GM06990 (cell line): ENCODE results near the gene IFT22.
"Not testable (repeated sequence)": the region's sequence is repeated elsewhere in the genome, so short reads cannot be mapped to it uniquely, and the experiment has no call there.

Experiments used
- DNase-seq: peaks from one replicate; pipeline ENCODE4 v3.0.0-alpha.2; 2011; ENCODE audit not compliant: insufficient read length; ENCODE audit errors: extremely low read depth
- H3K27me3 ChIP-seq: replicated peaks from 2 replicates; pipeline ENCODE4 v1.6.0; 2011; ENCODE audit warnings: low read length; ENCODE audit not compliant: control insufficient read depth, insufficient read depth
- H3K36me3 ChIP-seq: 2 replicates; pipeline ENCODE4 v1.5.1; 2011; ENCODE audit warnings: low read length; ENCODE audit not compliant: control insufficient read depth, insufficient read depth
- H3K4me3 ChIP-seq: replicated peaks from 2 replicates; pipeline ENCODE4 v1.5.1; 2011; ENCODE audit warnings: low read depth, mild to moderate bottlenecking, control low read depth, low read length
- TF ChIP-seq, protein P1 (sequence below): IDR thresholded peaks from 2 replicates; pipeline ENCODE4 v1.5.1; 2011; ENCODE audit warnings: low read length, control low read depth, mild to moderate bottlenecking, inconsistent platforms; ENCODE audit not compliant: insufficient read depth, poor library complexity, severe bottlenecking

The IFT22 gene

DNA sequence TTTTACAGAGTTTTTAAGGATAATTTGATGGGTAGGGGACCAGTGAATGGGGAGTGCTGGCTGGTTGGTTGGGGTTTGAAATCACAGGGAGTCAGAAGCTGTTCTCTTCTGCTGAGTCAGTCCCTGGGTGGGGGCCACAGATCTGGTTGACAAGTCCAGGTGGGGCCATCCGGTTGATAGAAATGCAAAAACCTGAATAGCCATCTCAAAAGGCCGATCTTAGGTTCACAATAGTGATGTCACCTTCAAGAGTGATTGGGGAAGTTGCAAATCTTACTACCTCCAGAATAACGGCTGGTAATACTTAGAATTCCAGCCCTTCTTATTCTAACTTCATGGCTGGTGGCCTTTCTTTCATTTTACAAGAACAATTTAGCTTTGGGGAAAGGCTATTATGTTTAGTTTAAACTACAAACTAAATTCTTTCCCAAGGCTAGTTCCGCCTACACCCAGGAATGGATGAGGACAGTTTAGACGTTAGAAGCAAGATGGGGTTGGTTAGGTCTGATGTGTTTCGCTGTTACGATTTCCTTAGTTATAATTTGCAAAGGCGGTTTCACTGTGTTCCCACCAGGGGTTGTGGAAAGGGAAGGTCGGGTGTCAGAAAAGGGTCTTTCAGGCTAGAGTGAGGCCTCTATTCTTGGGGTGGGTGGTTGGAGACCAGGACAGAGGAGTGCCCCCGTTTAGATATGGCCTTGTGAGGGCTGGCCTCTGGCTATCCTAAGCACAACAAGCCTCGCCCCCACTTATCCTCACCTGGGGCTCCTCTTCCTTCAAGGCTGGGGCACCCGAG lies 27.4 kb downstream of the IFT22 start:
- Histone ChIP-seq H3K4me3 (no peak overlapping the region), H3K27me3 (no peaks in the 10 kb centered on the region; the same call in 1 of the 2 replicates), H3K36me3 (no peaks in the 10 kb centered on the region)
- TF ChIP-seq, protein P1, sequence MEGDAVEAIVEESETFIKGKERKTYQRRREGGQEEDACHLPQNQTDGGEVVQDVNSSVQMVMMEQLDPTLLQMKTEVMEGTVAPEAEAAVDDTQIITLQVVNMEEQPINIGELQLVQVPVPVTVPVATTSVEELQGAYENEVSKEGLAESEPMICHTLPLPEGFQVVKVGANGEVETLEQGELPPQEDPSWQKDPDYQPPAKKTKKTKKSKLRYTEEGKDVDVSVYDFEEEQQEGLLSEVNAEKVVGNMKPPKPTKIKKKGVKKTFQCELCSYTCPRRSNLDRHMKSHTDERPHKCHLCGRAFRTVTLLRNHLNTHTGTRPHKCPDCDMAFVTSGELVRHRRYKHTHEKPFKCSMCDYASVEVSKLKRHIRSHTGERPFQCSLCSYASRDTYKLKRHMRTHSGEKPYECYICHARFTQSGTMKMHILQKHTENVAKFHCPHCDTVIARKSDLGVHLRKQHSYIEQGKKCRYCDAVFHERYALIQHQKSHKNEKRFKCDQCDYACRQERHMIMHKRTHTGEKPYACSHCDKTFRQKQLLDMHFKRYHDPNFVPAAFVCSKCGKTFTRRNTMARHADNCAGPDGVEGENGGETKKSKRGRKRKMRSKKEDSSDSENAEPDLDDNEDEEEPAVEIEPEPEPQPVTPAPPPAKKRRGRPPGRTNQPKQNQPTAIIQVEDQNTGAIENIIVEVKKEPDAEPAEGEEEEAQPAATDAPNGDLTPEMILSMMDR, result no peak
- no peak for DNase-seq

DNA sequence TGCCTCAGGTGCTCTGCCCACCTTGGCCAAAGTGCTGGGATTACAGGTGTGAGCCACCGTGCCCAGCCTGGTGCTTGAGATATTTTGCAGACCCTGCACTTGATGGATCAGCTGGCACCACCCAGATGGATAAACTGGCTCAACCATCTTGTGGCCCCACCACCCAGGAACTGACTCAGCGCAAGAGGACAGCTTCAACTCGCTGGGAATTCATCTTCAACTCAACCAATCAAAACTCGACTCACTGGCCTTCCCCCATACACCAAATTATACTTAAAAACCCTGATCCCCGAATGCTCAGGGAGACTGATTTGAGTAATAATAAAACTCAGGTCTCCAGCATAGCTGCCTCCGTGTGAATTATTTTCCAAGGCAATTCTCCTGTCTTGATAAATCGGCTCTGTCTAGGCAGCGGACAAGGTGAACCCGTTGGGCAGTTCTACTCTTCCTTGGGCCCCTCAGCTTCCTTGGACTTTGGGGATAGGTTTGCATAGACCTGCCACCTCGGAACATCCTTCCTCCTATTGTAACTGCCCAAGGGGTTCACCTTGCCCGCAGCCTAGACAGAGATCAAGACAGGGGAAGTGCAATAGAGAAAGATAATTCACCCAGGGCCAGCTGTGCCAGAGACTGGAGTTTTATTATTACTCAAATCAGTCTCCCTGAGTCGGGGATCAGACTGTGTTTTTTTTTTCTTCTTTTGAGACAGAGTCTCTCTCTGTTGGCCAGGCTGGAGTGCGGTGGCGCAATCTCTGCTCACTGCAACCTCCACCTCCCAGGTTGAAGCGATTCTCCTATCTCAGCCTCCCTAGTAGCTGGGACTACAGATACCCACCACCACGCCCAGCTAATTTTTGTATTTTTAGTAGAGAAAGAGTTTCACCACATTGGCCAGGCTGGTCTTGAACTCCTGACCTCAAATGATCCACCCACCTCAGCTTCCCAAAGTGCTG lies 28.3 kb downstream of the IFT22 start:
- H3K27me3 ChIP-seq, result not testable (repeated sequence)

DNA sequence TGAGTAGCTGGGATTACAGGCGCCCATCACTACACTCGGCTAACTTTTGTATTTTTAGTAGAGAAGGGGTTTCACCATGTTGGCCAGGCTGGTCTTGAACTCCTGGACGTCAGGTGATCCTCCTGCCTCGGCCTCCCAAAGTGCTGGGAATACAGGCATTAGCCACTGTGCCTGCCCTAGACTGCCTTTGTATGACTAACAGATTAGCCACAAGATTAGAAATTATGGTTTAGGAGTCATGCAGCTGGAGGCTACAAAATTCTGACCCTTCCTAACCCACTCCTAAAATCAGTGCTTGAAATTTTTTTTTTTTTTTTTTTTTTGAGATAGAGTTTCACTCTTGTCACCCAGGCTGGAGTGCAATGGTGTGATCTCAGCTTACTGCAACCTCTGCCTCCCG lies 29.0 kb downstream of the IFT22 start:
- not testable (repeated sequence) for H3K27me3 ChIP-seq, H3K4me3 ChIP-seq, H3K36me3 ChIP-seq, DNase-seq

More for the DNA sequence above, 28.3 kb downstream of the IFT22 start:
- not testable (repeated sequence) for H3K36me3 ChIP-seq, DNase-seq, H3K4me3 ChIP-seq

DNA sequence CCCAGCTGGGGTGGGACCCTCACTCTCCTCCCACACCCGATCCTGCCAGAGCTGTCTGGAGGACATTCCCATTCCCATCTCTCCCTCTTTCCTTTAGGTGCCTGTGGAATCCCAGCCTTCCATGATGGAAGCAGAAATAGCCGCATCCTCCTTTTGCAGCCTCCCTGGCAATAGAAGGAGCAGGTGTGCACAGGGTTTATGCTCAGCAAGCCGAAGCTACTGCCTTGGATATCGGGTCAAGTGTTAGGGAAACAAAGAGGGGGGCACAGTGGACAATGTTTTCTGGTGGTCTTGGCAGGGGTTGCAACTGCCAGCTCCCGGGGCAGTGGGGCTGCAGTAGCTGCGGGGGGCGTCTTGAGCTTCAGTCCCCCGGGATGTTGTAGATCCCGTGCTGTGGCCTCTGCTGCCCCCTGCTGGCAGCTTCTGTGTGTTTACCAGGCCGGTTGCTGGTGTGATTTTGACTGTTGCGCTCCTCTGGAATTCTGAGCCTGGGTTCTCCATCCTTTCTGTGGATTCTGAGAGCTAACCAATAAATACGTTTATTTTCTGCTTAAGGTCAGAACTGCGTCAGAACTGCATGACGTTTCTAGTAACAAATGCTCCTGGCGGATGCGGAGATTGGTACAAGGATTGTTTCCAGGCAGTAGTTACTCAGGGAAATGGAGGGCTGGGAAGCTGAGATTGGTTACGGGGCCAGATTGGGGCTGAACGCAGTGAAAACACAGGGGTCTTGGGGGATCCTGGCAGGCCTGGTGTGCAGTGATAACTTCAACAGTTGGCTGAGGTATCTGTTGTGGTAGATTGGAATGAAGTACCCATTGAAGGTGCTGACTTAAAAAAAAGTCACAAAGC lies 31.2 kb downstream of the IFT22 start:
- TF ChIP-seq, protein P1, result peak; percentile 55
- DNase-seq, result peak; percentile 32
- H3K27me3 ChIP-seq, H3K4me3 ChIP-seq, H3K36me3 ChIP-seq: not testable (repeated sequence)

DNA sequence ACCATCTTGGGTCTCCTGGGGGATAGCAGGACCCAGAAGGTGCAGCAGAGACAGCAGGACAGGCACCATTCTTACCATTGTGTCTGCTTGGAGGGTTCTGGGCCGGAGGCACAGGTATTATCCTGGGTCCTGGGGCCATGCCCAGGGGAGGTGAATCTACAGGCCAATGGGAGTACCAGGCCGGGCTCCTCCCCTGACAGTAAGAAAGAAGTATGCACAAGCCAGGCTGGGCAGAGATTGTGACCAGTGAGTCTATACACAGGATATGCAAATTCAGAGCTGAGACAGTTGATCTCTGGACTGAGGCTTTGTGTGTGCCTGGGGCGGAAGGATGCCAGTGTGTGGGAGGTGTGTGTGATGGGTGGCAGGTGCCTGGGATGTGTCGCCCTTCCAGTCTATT lies 31.9 kb downstream of the IFT22 start:
- not testable (repeated sequence) for DNase-seq, H3K27me3 ChIP-seq, H3K4me3 ChIP-seq

DNA sequence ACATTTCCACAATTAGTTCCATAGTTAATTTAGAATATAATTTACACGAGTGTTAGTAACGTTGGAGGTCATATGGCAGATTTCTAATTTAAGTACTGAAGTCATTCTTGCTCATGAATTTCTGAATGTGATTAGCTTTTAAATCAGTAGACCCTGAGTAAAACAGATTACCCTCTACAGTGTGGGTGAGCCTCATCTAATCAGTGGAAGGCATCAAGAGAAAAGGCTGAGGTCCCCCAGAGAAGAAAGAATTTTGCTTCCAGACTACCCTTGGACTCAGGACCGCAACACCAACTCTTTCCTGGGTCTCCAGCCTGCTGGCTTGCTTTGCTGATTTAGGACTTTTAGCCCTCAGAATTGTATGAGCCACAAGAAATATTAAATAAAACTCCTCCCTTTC lies 33.2 kb downstream of the IFT22 start:
- no peak for DNase-seq
- TF ChIP-seq, protein P1, result no peak
- H3K36me3 ChIP-seq, result no peaks in the 10 kb centered on the region
- no peak overlapping the region for H3K4me3 ChIP-seq
- no peaks in the 10 kb centered on the region; the same call in 1 of the 2 replicates for H3K27me3 ChIP-seq

More for the DNA sequence above, 31.9 kb downstream of the IFT22 start:
- H3K36me3 ChIP-seq, result not testable (repeated sequence)
